MCF 10A (cell line): Measurements from ENCODE around the gene SSC5D. TPM values are rescaled to one million over a fixed set of nuclear protein-coding genes. Genes with fewer than 3 reads are reported as not detected.

Experiments
- BruUV-seq: library from RNA; stranded (reverse); fragments of 400-500 nt; replicated peaks from 2 replicates; lab custom pipeline; 2021; lab: Mats Ljungman, UMichigan
- CTCF ChIA-PET: fragments of 300-600 bp; sonication (Branson Sonifier 250); formaldehyde crosslinking; extraction: SDS; loops from one replicate; lab custom pipeline; 2021; ENCODE audit warnings: antibody characterized with exemption, inconsistent platforms; lab: Yijun Ruan, JAX
- POLR2A ChIA-PET: fragments of 300-600, 350-650 bp; sonication (Branson Sonifier 250); formaldehyde crosslinking; extraction: SDS; loops from one replicate; lab custom pipeline; 2020; ENCODE audit warnings: antibody characterized with exemption, inconsistent platforms; lab: Yijun Ruan, JAX
- DNase-seq: peaks from one replicate; pipeline ENCODE4 v3.0.0-alpha.2; 2018; ENCODE audit not compliant: unreplicated experiment
- H3K27ac Mint-ChIP-seq: one replicate; pipeline ENCODE4 v1.8.0; 2022; ENCODE audit warnings: mild to moderate bottlenecking, low read depth, mixed read lengths; ENCODE audit not compliant: unreplicated experiment
- H3K27me3 Mint-ChIP-seq: one replicate; pipeline ENCODE4 v1.8.0; 2022; ENCODE audit warnings: mixed read lengths; ENCODE audit not compliant: insufficient read depth, unreplicated experiment
- H3K36me3 Mint-ChIP-seq: one replicate; pipeline ENCODE4 v1.8.0; 2022; ENCODE audit warnings: mild to moderate bottlenecking, moderate library complexity, mixed read lengths; ENCODE audit not compliant: insufficient read depth, unreplicated experiment
- H3K4me1 Mint-ChIP-seq: one replicate; pipeline ENCODE4 v1.8.0; 2022; ENCODE audit warnings: mixed read lengths; ENCODE audit not compliant: insufficient read depth, unreplicated experiment
- H3K4me3 Mint-ChIP-seq: one replicate; pipeline ENCODE4 v1.8.0; 2022; ENCODE audit warnings: mild to moderate bottlenecking, moderate library complexity, mixed read lengths; ENCODE audit not compliant: unreplicated experiment
- H3K9me3 Mint-ChIP-seq: one replicate; pipeline ENCODE4 v1.8.0; 2022; ENCODE audit warnings: mixed read lengths; ENCODE audit not compliant: unreplicated experiment
- intact Hi-C: fragments of 100-400 bp; cut with micrococcal nuclease; formaldehyde crosslinking; loops from 2 replicates; pipeline ENCODE4 v1.14.1; 2022
- total RNA-seq: library from RNA; stranded (reverse); gene quantifications from 2 replicates; pipeline ENCODE4 v1.2.3, GENCODE V29; 2022
- TF ChIP-seq, protein P1 (sequence below): fragments of 200-600 bp; IDR thresholded peaks from one replicate; pipeline ENCODE4 v1.8.0; 2022; ENCODE audit warnings: antibody characterized with exemption, mild to moderate bottlenecking; ENCODE audit not compliant: unreplicated experiment

The SSC5D gene
- total RNA-seq, 1 experiment from 2014 or later: 0.33 TPM

DNA sequence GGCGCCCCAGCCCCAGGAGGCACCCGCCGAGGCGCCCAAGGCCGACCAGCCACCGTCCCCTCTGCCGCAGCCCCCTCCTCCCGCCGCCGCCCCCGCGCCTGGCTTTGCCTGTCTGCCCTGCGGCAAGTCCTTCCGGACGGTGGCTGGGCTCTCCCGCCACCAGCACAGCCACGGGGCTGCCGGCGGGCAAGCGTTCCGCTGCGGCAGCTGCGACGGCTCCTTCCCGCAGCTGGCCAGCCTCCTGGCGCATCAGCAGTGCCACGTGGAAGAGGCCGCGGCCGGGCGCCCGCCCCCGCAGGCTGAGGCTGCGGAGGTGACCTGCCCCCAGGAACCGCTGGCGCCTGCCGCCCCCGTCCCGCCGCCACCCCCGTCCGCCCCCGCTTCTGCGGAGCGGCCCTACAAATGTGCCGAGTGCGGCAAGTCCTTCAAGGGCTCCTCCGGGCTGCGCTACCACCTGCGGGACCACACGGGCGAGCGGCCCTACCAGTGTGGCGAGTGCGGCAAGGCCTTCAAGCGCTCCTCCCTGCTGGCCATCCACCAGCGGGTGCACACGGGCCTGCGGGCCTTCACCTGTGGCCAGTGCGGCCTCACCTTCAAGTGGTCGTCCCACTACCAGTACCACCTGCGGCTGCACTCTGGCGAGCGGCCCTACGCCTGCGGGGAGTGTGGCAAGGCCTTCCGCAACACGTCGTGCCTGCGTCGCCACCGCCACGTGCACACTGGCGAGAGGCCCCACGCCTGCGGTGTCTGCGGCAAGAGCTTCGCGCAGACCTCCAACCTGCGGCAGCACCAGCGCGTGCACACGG, 5.9 kb upstream of the SSC5D start:
- Mint-ChIP-seq H3K27me3 (no peaks in the 10 kb centered on the region), H3K4me3 (no peak overlapping the region), H3K9me3 (no peaks in the 10 kb centered on the region), H3K36me3 (no peaks in the 10 kb centered on the region), H3K27ac (no peak overlapping the region), H3K4me1 (peaks cover 33% of the 10 kb centered on the region)
- no peak for DNase-seq
- TF ChIP-seq, protein P1, sequence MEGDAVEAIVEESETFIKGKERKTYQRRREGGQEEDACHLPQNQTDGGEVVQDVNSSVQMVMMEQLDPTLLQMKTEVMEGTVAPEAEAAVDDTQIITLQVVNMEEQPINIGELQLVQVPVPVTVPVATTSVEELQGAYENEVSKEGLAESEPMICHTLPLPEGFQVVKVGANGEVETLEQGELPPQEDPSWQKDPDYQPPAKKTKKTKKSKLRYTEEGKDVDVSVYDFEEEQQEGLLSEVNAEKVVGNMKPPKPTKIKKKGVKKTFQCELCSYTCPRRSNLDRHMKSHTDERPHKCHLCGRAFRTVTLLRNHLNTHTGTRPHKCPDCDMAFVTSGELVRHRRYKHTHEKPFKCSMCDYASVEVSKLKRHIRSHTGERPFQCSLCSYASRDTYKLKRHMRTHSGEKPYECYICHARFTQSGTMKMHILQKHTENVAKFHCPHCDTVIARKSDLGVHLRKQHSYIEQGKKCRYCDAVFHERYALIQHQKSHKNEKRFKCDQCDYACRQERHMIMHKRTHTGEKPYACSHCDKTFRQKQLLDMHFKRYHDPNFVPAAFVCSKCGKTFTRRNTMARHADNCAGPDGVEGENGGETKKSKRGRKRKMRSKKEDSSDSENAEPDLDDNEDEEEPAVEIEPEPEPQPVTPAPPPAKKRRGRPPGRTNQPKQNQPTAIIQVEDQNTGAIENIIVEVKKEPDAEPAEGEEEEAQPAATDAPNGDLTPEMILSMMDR: no peak
- intact Hi-C loops: no loop called here
- ChIA-PET CTCF (interaction anchor here (0.6 to 1.8 kb wide), 2 partner anchors 14 to 15 kb away, joined by 3 to 9 read pairs; no protein-coding TSS in a partner anchor), POLR2A (interaction anchor here (1.2 kb wide), 1 partner anchor 11 kb away, joined by 4 read pairs; no protein-coding TSS in a partner anchor)
- no TSS peak for BruUV-seq

DNA sequence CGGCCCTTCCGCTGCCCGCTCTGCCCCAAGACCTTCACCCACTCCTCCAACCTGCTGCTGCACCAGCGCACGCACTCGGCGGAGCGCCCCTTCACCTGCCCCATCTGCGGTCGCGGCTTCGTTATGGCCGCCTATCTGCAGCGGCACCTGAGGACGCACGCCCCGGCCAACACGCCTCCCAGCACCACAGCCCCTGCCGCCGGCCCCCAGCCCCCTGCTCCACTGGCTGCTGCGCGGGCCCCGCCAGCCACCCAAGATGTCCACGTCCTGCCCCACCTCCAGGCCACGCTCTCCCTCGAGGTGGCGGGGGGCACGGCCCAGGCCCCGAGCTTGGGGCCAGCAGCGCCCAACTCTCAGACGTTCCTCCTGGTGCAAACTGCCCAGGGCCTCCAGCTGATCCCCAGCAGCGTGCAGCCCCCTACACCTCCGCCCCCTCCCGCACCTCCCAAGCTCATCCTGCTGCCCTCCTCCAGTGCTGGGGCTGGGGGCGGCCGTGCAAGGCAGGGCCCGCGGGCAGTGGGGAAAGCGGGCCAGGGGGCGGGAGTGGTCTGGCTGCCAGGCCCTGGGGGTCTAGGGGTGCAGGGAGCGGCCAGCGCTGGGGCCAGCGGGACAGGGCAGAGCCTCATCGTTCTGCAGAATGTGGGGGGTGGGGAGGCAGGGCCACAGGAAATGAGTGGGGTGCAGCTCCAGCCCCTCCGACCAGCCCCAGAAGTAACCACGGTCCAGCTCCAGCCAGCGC, 5.1 kb upstream of the SSC5D start:
- no peak overlapping the region for H3K4me3 Mint-ChIP-seq
- POLR2A ChIA-PET: interaction anchor here (1.2 kb wide), 1 partner anchor 12 kb away, joined by 4 read pairs; no protein-coding TSS in a partner anchor
- H3K27me3 Mint-ChIP-seq: no peaks in the 10 kb centered on the region
- intact Hi-C loops: no loop called here
- peaks cover 33% of the 10 kb centered on the region for H3K4me1 Mint-ChIP-seq
- no peaks in the 10 kb centered on the region for H3K36me3 Mint-ChIP-seq
- CTCF ChIA-PET: interaction anchor here (0.8 to 1.8 kb wide), 3 partner anchors 8 to 21 kb away, joined by 3 to 9 read pairs (median 8); no protein-coding TSS in a partner anchor
- H3K27ac Mint-ChIP-seq: no peak overlapping the region
- no peaks in the 10 kb centered on the region for H3K9me3 Mint-ChIP-seq
- no TSS peak for BruUV-seq
- DNase-seq: no peak
- TF ChIP-seq, protein P1: no peak

DNA sequence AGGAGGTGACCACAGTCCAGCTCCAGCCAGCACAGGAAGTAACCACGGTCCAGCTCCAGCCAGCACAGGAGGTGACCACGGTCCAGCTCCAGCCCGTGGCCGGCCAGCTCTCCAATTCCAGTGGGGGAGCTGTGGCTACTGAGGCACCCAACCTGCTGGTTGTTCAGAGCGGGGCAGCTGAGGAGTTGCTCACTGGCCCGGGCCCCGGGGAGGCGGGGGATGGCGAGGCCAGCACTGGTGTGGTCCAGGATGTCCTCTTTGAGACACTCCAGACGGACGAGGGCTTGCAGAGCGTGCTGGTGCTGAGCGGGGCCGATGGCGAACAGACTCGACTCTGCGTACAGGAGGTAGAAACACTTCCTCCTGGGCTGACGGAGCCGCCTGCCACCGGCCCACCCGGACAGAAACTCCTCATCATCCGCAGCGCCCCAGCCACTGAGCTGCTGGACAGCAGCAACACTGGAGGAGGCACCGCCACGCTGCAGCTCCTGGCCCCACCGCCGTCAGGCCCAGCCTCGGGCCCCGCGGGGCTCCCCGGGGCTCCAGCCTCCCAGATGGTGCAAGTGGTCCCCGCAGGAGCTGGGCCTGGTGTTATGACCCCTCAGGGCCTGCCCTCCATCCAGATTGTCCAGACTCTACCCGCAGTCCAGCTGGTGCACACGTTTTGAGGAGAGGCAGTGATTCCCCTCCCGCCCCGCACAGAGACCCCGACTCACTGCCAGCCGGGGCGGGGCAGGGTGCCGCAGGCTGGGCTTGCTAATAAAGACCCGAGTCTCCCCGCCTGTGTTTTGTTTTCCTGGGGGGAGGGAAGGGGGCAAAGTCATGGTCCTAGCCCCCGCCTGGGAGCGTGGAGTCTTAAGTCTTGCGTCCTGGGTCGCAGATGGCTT, 4.3 kb upstream of the SSC5D start:
- no peaks in the 10 kb centered on the region for H3K36me3 Mint-ChIP-seq
- peaks cover 25% of the 10 kb centered on the region for H3K4me1 Mint-ChIP-seq
- POLR2A ChIA-PET: interaction anchor here (1.2 to 3.9 kb wide), 2 partner anchors 8 to 13 kb away, joined by 4 to 46 read pairs; partner anchors contain the start of gene ZNF628
- intact Hi-C loops: no loop called here
- H3K4me3 Mint-ChIP-seq: peak overlapping the region; percentile 69
- TF ChIP-seq, protein P1: no peak
- H3K27me3 Mint-ChIP-seq: no peaks in the 10 kb centered on the region
- H3K9me3 Mint-ChIP-seq: no peaks in the 10 kb centered on the region
- BruUV-seq: no TSS peak
- no peak for DNase-seq
- CTCF ChIA-PET: interaction anchor here (0.8 to 1.8 kb wide), 4 partner anchors 9 to 20 kb away, joined by 3 to 9 read pairs (median 6); no protein-coding TSS in a partner anchor
- no peak overlapping the region for H3K27ac Mint-ChIP-seq
